Endothelial cell of hepatic sinusoid (primary cell): ENCODE data around the gene CHGA.

ENCODE experiments used
- in situ Hi-C: cut with HindIII; loops from 2 replicates; pipeline ENCODE4 v1.10.0; 2017; ENCODE audit warnings: low sequenced_read_pairs

Gene CHGA

GRCh38 chr14:92922883-92923743 is at the start of gene CHGA:
Gene CHGA (plus strand): TSS chr14:92923150. CDS start chr14:92923360, 210 bp downstream.
- in situ Hi-C loops, result no loop called here

- in situ Hi-C loops, result no loop called here
Observed at GRCh38 chr14:92874962-92875661, 47.8 kb upstream of the CHGA start.

GRCh38 chr14:92877757-92878431 is 45.1 kb upstream of the CHGA start:
- in situ Hi-C loops, result no loop called here

GRCh38 chr14:92880351-92880750 is 42.6 kb upstream of the CHGA start:
- in situ Hi-C loops, result no loop called here

GRCh38 chr14:92880851-92881250 is 42.1 kb upstream of the CHGA start:
- in situ Hi-C loops, result no loop called here

- in situ Hi-C loops, result no loop called here
Observed at GRCh38 chr14:92883066-92883465, 39.9 kb upstream of the CHGA start.

GRCh38 chr14:92884410-92884809 is 38.5 kb upstream of the CHGA start:
- in situ Hi-C loops, result no loop called here

- in situ Hi-C loops, result no loop called here
Observed at GRCh38 chr14:92885279-92886061, 37.5 kb upstream of the CHGA start.

- in situ Hi-C loops, result no loop called here
Observed at GRCh38 chr14:92886337-92886736, 36.6 kb upstream of the CHGA start.

- in situ Hi-C loops, result no loop called here
Observed at GRCh38 chr14:92887157-92887556, 35.8 kb upstream of the CHGA start.

GRCh38 chr14:92888896-92889295 is 34.1 kb upstream of the CHGA start:
- in situ Hi-C loops, result no loop called here

- in situ Hi-C loops, result loop anchor here (5.0 kb wide), 1 partner anchor 41 kb away; no protein-coding TSS in a partner anchor
Observed at GRCh38 chr14:92890830-92891588, 31.9 kb upstream of the CHGA start.

- in situ Hi-C loops, result loop anchor here (5.0 kb wide), 1 partner anchor 40 kb away; no protein-coding TSS in a partner anchor
Observed at GRCh38 chr14:92892589-92892988, 30.4 kb upstream of the CHGA start.

GRCh38 chr14:92895352-92895878 is 27.5 kb upstream of the CHGA start:
- in situ Hi-C loops, result no loop called here

- in situ Hi-C loops, result no loop called here
Observed at GRCh38 chr14:92897922-92898565, 24.9 kb upstream of the CHGA start.

GRCh38 chr14:92898566-92899131 is 24.3 kb upstream of the CHGA start:
- in situ Hi-C loops, result no loop called here

- in situ Hi-C loops, result no loop called here
Observed at GRCh38 chr14:92900660-92901059, 22.3 kb upstream of the CHGA start.

- in situ Hi-C loops, result no loop called here
Observed at GRCh38 chr14:92902191-92902590, 20.8 kb upstream of the CHGA start.

- in situ Hi-C loops, result no loop called here
Observed at GRCh38 chr14:92902726-92903125, 20.2 kb upstream of the CHGA start.
